WERI-Rb-1 (cell line): ENCODE measurements around the gene MEG3.

ENCODE experiments used
- DNase-seq: peaks from one replicate; pipeline ENCODE4 v3.0.0-alpha.2; 2020
- H3K27ac ChIP-seq: fragments of 250-450 bp; sonication (Bioruptor Pico); 2 replicates; pipeline ENCODE4 v1.5.1; 2020; ENCODE audit warnings: mild to moderate bottlenecking, moderate library complexity
- H3K27me3 ChIP-seq: fragments of 250-450 bp; sonication (Bioruptor Pico); 2 replicates; pipeline ENCODE4 v1.5.1; 2021; ENCODE audit warnings: mild to moderate bottlenecking, low read depth, moderate library complexity; ENCODE audit not compliant: insufficient read depth, severe bottlenecking
- H3K36me3 ChIP-seq: fragments of 250-450 bp; sonication (Bioruptor Pico); 2 replicates; pipeline ENCODE4 v1.5.1; 2020; ENCODE audit warnings: mild to moderate bottlenecking, moderate library complexity
- H3K4me3 ChIP-seq: 2 replicates; pipeline ENCODE4 v1.5.1; 2011; ENCODE audit warnings: low read depth, mild to moderate bottlenecking, control low read depth, low read length
- H3K9me3 ChIP-seq: fragments of 250-450 bp; sonication (Bioruptor Pico); 2 replicates; pipeline ENCODE4 v1.5.1; 2021; ENCODE audit warnings: mild to moderate bottlenecking, moderate library complexity; ENCODE audit not compliant: severe bottlenecking
- CTCF ChIP-seq: IDR thresholded peaks from 2 replicates; pipeline ENCODE4 v1.5.1; 2011; ENCODE audit warnings: low read depth, mild to moderate bottlenecking, control low read depth, inconsistent platforms, low read length

The MEG3 gene

GRCh38 chr14:100810435-100810834 is 15.5 kb upstream of the MEG3 start:
- H3K4me3 ChIP-seq = no peak overlapping the region
- no peak overlapping the region for H3K27ac ChIP-seq
- TF ChIP-seq CTCF = no peak
- DNase-seq = no peak
- peaks cover 26% of the 10 kb centered on the region for H3K27me3 ChIP-seq
- H3K36me3 ChIP-seq = no peaks in the 10 kb centered on the region
- peaks cover 50% of the 10 kb centered on the region for H3K9me3 ChIP-seq

GRCh38 chr14:100810861-100811461 is 15.0 kb upstream of the MEG3 start:
- no peak overlapping the region for H3K4me3 ChIP-seq
- no peak overlapping the region for H3K27ac ChIP-seq
- no peak for TF ChIP-seq CTCF
- H3K36me3 ChIP-seq = no peaks in the 10 kb centered on the region
- H3K27me3 ChIP-seq = peaks cover 26% of the 10 kb centered on the region
- no peak for DNase-seq
- peaks cover 50% of the 10 kb centered on the region for H3K9me3 ChIP-seq

GRCh38 chr14:100813291-100813690 is 12.6 kb upstream of the MEG3 start:
- Histone ChIP-seq H3K9me3 (peaks cover 40% of the 10 kb centered on the region), H3K4me3 (no peak overlapping the region), H3K27ac (no peak overlapping the region), H3K27me3 (peaks cover 26% of the 10 kb centered on the region), H3K36me3 (no peaks in the 10 kb centered on the region)
- no peak for TF ChIP-seq CTCF
- DNase-seq = no peak

- no peak for TF ChIP-seq CTCF
- DNase-seq = no peak
- Histone ChIP-seq H3K27me3 (peaks cover 15% of the 10 kb centered on the region), H3K4me3 (no peak overlapping the region), H3K9me3 (peaks cover 16% of the 10 kb centered on the region), H3K27ac (no peak overlapping the region), H3K36me3 (no peaks in the 10 kb centered on the region)
Observed at GRCh38 chr14:100815478-100816285, 10.2 kb upstream of the MEG3 start.

- no peak overlapping the region for H3K4me3 ChIP-seq
- no peaks in the 10 kb centered on the region for H3K36me3 ChIP-seq
- DNase-seq = no peak
- peaks cover 15% of the 10 kb centered on the region for H3K27me3 ChIP-seq
- no peak for TF ChIP-seq CTCF
- no peak overlapping the region for H3K27ac ChIP-seq
- peaks cover 9% of the 10 kb centered on the region for H3K9me3 ChIP-seq
Observed at GRCh38 chr14:100816286-100816949, 9.5 kb upstream of the MEG3 start.
